ENCODE measurements around the gene HOXA9.

Gene HOXA9

DNA sequence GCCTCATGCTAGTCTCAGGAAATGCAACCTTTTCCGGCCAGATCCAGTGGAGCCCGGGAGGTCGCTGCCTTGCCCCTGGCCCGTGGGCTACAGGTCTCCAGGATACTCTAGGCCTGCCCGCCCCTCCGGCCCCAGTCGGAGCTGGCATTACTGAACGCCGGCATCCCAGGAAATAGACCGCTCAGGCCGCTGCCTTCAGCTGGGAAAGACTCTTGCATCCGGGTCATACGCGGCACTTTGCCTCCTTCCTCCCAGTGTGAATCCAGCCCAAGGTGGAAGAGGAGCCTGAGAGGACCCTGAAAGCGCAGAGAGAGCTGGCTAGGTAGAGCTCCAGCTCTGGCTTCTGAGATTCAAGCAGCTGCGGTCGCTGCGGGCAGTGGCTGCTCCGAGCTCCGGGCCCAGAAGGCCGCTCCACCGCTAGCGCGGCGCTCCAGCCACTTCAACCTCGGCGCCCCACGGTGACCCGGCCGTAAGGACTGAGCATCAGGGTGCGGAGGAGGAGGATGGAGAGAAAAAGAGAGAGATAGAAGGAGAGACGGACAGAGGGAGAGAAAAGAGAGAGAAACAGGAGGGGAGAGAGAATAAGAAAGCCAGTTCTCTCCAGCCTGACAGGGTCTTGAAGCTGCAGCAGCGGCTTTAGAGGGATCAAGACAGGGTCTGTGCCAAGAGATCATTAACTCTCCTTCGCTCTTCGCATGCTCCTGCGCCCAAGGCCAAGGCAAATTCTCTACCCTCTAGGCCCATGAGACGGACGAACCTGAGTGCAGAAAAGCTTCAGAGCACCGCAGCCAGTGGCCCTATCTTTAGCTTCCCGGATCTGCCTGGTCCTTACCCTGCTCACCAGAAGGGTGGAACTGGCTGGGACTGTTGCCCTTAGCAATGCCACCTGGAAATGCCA, 10.5 kb upstream of the HOXA9 start:
- DNase-seq, result peak in 1 of 2 donors; percentile 9

DNA sequence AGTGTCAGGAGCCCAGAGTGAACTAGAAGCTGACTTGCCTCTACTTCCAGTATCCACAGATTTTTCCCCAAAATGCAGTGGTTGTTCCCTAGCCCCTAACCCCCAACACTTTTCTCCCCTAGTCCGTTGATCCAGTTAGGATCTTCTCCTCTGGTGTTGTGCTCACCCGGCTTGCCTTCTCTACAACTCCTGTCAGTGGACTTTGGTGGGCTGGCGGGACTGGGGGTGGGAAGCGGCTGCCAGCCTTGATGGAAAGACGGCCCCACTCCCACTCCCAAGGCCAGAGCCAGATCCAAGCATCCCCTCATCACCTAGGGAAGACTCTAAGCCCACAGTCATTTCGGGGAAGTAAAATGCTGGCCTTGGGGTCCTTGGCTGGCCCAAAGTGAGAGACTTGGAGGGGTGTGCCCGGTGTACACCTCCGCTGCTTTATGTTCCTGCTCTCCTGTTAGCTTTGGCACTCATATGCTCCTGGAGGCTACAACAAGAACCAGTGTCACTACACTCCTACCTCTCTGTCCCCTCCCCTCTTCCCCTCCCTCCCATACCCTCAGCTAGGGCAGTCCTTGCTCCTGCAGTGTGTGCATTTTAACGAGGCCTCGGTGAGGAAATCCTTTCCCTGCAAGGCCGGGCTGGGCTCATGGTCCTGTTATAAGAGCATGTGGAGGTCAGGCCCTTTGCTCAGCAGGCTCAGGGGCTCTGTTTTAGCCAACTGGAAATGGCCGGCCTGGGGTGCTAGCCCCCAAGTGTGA, 9.7 kb upstream of the HOXA9 start:
- DNase-seq, result no peak

DNA sequence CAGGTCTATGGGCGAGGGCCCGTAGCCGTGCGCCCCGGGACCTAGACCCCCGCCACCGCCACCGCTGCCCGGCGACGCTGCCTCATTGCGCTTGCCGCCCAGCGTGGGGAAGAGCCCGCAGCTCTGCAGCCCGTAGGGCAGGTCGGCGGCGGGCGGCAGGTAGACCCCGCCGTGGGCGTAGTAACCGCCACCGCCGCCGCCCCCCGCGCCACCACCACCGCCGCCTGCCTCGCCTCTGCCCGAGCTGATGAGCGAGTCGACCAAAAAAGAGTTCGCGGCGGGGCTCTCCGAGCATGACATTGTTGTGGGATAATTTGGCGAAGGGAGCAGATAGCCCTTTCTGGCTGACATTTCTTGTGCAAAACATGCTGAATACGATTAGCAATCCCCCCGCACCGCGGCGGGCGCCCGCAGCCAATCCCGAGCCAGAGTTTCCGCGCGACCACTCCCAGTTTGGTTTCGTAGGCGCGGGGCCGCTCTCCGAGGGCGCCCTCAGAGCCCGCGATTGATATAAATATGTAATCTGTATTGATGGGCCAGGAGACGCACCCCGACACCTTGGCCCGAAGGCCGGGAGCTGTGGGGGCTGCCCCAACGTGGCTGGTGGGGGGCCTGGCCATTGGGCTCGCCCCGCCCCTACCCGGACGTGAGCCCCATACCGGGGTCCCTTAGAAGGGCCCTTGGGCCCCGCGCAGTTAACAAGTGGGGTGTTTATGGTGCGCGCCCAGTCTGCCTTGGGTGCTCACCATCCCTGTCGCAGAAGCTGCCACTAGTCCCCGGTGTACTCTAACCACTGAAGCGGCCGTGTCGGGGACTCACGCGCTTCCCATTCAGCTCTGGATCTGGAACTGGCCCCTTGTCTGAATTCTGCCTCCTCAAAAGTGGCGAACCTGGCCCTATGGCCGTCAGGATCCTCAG, 8.9 kb upstream of the HOXA9 start, which contains the start of gene HOXA10:
HOXA10 (minus strand) TSS at position 365 of the 918 bp plus-strand sequence; CDS start at position 351, 14 bp downstream.
- peak in 1 of 2 donors; percentile 8 for DNase-seq

DNA sequence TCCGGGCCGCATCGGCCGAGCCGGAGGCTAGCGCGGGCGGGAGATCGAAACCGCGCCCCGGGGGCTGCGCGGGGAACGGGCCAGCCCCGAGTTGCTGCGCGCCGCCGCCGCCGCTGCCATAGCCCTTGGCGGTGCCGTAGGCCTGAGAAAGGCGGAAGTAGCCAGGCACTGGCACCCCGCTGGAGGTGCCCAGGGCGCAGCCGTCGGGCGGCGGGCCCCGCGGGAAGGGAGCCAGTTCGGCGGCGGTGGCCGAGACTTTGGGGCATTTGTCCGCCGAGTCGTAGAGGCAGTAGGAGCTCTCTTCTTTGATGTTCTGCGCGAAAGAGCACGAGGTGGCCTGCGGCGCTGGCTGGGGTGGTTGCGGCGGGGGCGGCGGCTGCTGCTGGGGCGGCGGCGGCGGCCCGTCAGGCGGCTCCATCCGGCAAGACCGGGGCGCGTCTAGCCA, 8.2 kb upstream of the HOXA9 start:
- DNase-seq, result peak; percentile 42 to 46

DNA sequence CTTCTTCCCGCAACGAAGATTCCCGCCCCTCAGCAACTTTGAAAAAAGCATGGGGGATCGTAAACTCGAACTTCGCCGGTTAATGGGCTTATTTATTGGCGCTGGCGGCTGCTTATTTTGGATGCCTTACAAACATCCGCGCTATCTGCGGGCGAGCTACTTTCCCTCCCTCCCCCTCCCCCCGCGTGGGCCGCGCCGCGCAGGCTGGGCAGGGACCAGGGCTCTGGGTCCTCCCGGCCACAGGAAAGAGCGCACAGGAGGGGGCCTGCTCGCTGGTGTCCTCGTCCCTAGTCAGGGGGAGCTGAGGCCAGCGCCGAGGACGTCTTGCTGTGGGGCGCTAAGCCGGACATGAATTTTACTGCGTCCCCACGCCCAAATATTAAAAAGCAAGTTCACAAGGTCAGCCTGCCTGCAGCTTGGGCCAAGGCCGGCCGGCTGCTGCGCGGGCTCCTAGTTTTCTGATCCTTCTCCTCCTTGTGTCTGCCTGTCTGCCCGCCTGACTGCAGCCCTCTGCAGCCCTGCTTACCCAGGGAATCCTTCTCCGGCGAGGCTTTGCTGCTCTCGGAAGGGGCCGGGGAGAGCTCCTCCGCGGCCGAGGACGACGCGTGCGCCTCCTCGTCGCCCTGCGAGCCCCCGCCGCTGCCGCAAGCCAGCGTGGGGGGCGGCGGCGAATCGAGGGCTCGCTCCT, 7.6 kb upstream of the HOXA9 start:
- peak in 1 of 2 donors; percentile 11 for DNase-seq

DNA sequence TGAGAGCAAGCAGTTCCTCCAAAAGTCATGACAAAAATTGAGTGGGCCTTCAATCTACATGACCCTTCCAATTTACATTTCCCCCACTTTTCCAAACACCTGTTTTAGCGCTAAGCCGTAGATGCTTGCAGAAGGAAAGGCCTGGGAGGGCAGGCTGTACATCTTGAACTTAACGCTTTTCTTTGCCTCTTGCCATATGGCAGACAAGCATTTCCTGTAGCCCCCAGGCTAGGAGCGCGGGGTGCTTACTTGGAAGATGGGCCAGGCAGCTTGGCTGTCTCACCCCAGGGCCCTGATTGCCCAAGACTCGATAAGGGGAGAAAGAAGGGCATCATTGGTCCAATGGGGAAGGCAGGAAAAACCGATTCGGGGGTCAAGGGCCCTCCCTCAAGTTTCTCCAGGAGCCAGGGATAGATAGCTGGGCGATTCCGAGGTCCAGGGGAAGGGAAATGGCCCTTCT, 7.0 kb upstream of the HOXA9 start:
- peak in 1 of 2 donors; percentile 10 for DNase-seq

DNA sequence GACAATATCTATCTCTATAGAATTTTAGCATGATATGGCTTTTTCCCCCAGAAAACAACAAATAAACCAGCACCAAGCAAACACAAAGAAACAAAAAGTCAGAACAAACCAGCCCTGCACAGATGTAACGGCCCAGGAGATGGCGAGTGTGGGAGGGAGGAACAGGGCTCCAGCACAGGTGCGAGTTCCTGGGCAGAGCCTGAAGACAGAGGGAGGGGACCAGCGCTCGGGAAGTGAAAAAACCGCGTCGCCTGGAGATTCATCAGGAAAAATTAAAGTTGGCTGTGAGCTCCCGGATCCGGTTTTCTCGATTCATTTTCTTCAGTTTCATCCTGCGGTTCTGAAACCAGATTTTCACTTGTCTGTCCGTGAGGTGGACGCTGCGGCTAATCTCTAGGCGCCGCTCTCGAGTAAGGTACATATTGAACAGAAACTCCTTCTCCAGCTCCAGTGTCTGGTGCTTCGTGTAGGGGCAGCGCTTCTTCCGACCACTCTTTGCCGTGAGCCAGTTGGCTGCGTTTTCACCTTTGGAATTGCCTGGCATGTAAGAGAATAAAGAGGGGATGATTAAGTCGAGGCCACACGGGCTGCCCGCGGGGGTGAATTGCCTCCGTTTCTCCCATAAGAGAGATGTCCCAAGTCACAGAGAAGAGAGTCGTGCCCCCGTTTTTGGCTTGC, 6.4 kb upstream of the HOXA9 start:
- peak in 1 of 2 donors; percentile 10 for DNase-seq

DNA sequence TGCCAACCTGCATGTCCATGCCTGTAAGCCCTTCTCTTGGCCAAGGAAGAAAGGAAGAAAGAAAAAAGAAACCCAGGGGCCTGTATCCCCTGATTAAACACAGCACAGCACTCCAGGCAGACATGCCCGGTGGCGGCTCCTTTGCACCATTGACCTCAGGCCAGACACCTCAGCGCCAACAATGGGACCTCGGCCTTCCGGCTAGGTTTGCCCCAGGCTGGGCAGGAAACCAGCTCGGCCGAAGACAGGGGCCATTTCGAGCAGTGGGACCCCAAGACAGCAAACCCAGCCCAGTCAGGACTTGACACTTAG, 5.9 kb upstream of the HOXA9 start:
- peak in 1 of 2 donors; percentile 11 for DNase-seq

DNA sequence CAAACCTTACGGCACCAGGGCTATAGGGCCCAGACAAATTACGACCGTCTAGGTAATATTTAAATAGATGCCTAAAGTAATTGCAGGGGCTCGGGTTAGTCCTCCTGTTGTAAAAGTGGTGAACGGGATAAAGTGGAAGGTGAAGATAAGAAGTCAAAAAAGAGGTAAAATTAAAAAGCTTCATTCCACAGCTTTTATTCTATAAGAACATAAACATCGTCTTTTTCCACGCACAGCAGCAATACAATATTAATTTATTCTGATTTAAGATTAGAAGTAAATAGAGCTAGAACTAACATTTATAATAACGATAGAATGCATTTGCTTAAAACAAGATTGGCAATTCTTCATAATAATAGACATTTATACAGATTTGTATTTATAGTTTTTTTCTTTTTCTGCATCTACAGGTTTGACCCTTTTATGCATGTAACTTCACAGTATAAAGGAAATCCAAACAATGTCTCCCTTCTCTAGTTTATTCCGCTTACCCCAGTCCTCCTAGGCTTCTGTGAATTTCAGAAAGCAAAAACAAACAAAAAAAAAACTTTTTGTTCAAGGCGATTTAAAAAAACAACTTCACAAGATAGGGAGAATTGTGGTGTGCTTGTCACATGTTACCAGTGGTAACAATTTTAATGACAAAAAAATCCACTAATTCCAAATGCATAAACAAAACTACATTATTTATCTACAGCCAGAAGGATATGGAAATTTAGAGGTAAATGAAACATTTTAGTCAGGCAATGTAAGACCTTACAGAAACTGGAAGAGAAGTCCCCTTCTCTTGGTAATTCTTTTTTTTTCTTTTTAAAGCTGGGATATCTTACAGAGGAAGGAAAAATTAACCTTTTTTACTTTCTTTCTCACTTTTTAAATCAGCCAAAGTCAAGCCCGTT, 5.3 kb upstream of the HOXA9 start:
- no peak for DNase-seq

DNA sequence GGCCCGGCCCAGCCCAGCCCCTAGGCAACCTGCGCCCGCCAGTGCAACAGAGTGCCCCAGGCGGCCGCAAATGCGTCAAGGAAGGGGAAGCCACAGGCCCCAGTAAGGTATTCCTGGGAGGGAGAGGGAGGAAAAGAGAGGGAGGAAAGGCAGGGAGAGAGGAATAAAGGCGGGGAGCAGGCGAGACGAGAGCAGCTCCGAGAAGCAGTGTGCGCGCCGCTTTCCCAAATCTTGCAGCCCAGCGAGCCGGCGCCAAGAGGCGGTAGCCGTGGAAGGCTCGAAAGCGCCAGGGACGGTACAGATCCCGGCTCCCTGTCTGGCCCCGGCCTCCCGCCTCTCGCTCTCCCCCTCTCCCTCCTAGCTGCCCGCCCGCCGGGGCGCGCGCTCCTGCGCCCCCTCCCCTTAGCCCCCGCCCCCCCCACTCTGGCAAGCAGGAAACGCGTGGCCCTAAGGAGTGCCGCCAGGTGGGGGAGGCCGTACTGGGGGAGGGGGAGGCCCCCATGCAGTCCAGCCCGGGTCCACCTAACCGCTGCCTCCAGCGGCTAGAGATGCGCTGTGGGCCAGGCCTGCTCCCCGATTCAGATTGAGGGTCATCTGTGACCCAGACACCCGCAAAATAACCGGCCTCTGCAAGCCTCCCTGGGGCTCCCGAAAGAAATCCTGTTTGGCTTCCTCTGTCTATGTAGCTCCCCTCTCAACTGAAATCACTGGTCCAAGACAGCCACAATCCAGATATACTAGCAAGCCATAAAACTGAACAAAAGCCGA, 4.5 kb upstream of the HOXA9 start:
- DNase-seq, result no peak

DNA sequence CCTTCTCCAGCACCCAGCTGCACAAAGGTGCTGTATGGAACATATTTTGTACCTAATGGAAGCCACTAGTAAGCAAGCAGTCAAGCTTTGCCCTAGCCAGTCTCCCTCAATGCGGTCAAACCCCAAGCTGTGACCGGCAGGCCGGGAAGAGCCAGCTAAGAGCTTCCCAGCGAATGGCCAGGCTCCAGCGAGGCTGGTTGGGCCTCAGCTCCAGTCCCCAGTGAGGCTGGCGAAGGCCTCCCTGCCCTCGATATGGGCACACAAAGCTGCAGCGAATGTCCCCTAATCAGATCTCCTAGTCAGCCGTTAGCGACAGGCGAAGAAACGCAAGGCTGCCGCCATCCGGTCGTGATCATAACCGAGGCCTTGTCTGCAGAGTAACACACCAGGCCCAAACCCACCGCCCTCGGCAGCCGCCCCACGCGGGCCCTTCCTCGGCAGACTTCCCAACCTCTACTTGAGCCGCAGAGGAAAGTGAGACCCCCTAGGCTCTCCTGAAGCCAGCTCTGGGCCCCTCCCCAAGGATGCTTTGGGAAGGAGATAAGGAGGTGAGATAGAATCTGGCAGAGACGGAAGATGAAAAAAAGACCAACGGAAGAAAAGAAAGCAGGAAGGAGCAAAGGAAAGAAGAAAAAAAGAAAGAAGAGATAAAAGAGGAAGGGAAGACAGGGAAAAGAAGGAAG, 3.1 kb upstream of the HOXA9 start:
- no peak for DNase-seq

DNA sequence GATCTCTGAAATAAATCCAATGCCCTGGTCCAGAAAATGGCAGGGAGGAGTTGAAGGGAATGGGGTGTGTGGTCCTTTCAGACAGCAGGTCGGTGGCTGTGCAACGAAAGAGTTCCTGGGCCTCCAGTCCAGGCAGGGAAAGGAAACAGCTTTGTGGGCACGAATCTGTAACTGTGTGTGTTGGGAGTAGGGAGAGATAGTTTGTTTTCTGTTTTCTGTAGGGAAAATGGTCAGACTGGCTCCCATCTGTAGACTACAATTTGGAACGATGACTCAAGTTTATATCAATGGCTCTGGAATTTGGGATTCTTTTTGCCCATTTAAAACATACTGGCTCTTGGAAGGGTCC, 2.6 kb upstream of the HOXA9 start:
- no peak for DNase-seq

DNA sequence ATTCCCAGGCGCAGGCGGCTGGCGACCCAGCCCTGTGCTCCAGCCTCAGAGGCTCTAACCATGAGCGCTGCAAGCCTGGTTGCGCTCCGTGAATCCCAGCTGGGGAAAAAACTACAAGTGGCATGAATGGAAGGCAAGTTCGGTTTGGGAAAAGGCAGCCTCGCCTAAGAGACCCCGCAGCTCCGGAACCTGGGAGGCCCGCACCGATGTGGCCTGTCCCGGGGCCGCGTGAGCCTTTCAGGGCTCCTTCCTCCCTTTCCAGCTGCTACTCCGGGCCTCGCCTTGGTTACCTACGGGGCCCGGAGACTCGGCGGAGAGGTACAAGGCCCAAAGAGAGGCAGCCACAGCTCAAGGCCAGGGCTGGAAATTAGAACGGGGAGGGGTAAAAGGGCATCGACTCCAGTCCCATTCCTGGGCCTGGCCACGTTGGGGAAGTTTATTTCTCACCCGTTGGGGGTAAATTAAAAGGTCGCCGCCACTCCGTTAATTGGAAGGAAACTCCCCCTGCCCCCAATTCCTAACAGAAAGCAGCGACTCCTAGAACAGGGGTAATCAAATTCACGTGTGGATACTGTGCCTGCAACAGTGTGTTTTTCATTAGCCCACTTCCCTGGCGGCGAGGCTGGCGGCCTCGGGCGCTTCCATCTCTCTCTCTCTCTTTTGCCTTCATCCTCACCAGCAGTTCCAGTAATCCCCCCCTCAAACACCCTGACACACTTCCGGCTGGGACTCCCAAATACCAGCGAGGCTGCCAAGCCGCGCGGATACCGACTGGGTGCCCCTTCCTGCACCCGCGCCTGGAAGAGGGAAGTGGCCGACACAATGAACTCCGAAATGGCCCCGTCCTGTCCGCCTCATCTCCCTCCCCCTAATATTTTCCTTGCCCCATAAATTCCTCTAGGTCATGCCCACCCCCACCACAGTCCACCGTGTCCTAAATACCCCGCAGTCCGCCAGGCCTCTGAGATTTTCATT, 1.5 kb upstream of the HOXA9 start:
- DNase-seq, result no peak

DNA sequence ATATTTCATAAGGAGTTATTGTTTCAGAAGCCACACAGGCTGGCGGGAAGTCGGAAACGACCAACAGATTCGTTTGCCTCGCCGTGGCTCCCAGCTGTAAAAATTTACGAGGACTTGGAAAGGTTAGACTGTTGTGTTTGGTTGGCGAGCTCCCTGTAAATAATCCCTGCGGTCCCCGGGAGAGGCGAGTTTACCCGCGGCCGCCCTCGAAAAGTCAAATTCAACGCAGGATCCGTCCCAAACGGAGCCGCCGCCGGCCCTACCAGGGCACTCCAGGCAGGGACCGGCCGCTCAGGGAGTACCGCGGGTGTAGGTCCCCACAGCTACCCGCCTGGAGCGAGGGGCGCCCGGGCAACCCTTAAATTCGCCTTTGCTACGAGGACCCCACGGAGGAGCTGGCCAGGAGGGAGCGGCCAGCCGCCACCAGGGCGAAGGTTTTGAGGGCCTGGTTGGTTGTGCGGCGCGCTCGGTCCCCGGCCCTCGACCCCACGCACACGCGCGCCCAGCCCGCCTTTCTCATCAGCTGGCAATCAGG, 726 bp upstream of the HOXA9 start:
- no peak for DNase-seq

DNA sequence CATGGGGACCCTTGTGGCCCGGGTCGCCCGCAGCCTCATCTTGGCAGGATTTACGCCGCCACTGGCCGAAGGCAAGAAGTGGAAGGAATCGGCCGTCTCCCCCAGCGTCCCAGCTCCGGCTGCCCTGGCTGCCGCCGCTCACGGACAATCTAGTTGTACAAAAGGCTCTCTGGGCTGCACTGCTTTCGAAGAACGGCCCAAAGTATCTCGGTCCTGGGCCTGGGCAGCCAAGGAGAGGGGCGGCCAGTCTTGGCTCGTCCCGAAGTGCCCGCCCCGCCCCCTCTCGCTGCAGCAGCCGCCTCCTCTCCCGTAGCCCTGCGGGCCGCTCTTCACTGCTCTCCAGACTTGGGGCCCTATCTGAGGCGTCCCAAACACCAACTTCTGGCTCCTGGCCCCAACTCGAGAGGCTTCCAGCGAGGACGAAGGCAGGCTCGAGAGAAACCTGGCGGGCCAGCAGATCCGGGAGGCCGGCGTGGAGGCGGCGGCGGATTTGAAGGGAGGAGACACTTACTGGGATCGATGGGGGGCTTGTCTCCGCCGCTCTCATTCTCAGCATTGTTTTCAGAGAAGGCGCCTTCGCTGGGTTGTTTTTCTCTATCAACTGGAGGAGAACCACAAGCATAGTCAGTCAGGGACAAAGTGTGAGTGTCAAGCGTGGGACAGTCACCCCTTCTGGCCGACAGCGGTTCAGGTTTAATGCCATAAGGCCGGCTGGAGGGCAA, 809 bp downstream of the HOXA9 start:
- DNase-seq, result no peak

DNA sequence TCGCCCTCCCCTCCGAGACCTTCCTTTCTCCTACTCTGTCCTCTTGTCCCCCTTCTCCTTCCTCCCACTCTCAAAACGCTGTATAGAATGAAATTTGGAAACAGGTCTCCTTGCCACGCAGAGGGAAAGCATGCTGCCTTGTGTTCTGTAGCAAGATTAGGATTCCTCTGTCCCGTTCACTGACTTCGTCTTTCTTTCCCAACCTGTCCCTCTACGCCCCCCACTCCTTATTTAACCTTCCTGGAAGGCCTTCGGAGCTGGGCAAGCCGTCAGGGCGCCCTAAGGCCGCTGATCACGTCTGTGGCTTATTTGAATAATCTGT, 1.3 kb downstream of the HOXA9 start:
- no peak for DNase-seq

Data from CD4-positive, alpha-beta T cell treated with Interleukin-4 for 1 hour (primary cell).